Bronchial epithelial cell (primary cell): ENCODE results near the gene CCM2. TPM values are rescaled to one million over a fixed set of nuclear protein-coding genes. Genes with fewer than 3 reads are reported as not detected.
A peak's percentile ranks its signal among the peaks of the same experiment; 100 is the strongest.

Experiments
- DNase-seq: peaks from one replicate; pipeline ENCODE4 v3.0.0-alpha.2; 2010; ENCODE audit warnings: low read depth
- FAIRE-seq: peaks from 2 replicates; lab custom pipeline; 2011; peaks lifted over from hg19 to GRCh38; lab: Jason Lieb, UNC
- H3K27me3 ChIP-seq: 2 replicates; pipeline ENCODE4 v1.5.1; 2011; ENCODE audit warnings: low read length; ENCODE audit not compliant: control insufficient read depth, insufficient read depth
- H3K36me3 ChIP-seq: 2 replicates; pipeline ENCODE4 v1.5.1; 2011; ENCODE audit warnings: low read length; ENCODE audit not compliant: control insufficient read depth, insufficient read depth
- H3K4me3 ChIP-seq: 2 replicates; pipeline ENCODE4 v1.5.1; 2011; ENCODE audit warnings: mild to moderate bottlenecking, low read depth, low read length, control low read depth
- total RNA-seq: library from RNA; depleted of rRNA; stranded (reverse); fragments of >200 nt; gene quantifications from 2 replicates; pipeline ENCODE4 v1.2.1, GENCODE V29; 2014
- TF ChIP-seq, protein P1 (sequence below): IDR thresholded peaks from 2 replicates; pipeline ENCODE4 v1.5.1; 2011; ENCODE audit warnings: mild to moderate bottlenecking, moderate library complexity, low read length, control low read depth, inconsistent platforms; ENCODE audit not compliant: insufficient read depth, severe bottlenecking

The CCM2 gene
- total RNA-seq, 1 donor from 2014 or later: 45.0 TPM

- TF ChIP-seq, protein P1, sequence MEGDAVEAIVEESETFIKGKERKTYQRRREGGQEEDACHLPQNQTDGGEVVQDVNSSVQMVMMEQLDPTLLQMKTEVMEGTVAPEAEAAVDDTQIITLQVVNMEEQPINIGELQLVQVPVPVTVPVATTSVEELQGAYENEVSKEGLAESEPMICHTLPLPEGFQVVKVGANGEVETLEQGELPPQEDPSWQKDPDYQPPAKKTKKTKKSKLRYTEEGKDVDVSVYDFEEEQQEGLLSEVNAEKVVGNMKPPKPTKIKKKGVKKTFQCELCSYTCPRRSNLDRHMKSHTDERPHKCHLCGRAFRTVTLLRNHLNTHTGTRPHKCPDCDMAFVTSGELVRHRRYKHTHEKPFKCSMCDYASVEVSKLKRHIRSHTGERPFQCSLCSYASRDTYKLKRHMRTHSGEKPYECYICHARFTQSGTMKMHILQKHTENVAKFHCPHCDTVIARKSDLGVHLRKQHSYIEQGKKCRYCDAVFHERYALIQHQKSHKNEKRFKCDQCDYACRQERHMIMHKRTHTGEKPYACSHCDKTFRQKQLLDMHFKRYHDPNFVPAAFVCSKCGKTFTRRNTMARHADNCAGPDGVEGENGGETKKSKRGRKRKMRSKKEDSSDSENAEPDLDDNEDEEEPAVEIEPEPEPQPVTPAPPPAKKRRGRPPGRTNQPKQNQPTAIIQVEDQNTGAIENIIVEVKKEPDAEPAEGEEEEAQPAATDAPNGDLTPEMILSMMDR: no peak
These were observed 26.0 kb downstream of the CCM2 start for GRCh38 chr7:45026013-45026412.

GRCh38 chr7:45026984-45027773, 27.2 kb downstream of the CCM2 start:
- TF ChIP-seq, protein P1: no peak
- peak; percentile 62 for DNase-seq
- Histone ChIP-seq H3K27me3 (no peaks in the 10 kb centered on the region), H3K36me3 (peaks cover 5% of the 10 kb centered on the region), H3K4me3 (no peak overlapping the region)
- no peak for FAIRE-seq

More at GRCh38 chr7:45026013-45026412, 26.0 kb downstream of the CCM2 start:
- DNase-seq: no peak
- no peaks in the 10 kb centered on the region for H3K27me3 ChIP-seq
- H3K36me3 ChIP-seq: peaks cover 5% of the 10 kb centered on the region
- FAIRE-seq: no peak
- H3K4me3 ChIP-seq: no peak overlapping the region

DNA sequence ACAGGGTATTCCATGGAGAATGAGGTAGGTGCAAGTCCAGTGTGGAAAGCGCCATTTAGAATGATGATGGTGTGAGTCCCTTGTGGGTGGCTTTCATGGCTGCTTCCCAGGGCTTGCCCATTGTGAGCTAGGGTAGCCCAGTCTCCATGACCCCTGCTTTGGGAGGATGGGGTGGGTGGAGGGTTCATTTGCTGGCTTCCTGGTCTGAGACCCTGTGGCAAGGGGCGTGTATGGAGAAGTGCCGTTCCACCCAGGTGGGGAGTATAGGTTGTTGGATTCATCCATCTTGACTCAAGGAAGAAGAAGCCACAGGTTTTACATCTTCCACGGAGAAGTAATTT, 27.7 kb downstream of the CCM2 start:
- TF ChIP-seq, protein P1: no peak
- Histone ChIP-seq H3K27me3 (no peaks in the 10 kb centered on the region), H3K4me3 (no peak overlapping the region), H3K36me3 (peaks cover 5% of the 10 kb centered on the region)
- no peak for DNase-seq
- FAIRE-seq: no peak

GRCh38 chr7:45028138-45028919, 28.3 kb downstream of the CCM2 start:
- TF ChIP-seq, protein P1: no peak
- no peak for FAIRE-seq
- H3K4me3 ChIP-seq: no peak overlapping the region
- no peaks in the 10 kb centered on the region for H3K27me3 ChIP-seq
- no peak for DNase-seq
- peaks cover 5% of the 10 kb centered on the region for H3K36me3 ChIP-seq

DNA sequence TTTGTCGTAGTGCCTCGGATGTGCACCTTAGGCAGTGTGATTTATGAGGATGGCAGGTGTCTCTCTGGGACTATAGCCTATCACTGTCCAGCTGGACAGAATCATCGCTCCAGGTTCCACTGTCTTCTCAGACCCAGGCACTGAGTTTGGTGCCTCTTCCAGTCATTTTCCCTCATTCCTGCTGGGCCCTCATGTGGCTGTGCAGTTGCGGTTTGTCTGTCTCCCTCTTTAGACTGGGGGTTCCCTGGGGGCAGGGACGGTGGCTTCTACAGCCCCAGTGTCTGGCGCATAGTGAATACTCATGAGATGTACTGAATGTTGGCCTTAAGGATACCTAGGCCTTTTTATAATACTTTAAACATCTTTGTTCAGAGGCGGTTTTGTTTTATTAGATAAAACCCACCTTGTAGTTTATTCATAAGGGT, 28.9 kb downstream of the CCM2 start:
- TF ChIP-seq, protein P1: no peak
- DNase-seq: no peak
- no peak overlapping the region for H3K4me3 ChIP-seq
- peaks cover 5% of the 10 kb centered on the region for H3K36me3 ChIP-seq
- FAIRE-seq: no peak
- no peaks in the 10 kb centered on the region for H3K27me3 ChIP-seq
